H1 (cell line): ENCODE data around the gene TMEM272. TPM values are rescaled to one million over a fixed set of nuclear protein-coding genes. Genes with fewer than 3 reads are reported as not detected.
A peak's percentile ranks its signal among the peaks of the same experiment; 100 is the strongest.

ENCODE experiments used
- CTCF ChIA-PET: fragments of 300-600 bp; sonication (Branson Sonifier 250); formaldehyde crosslinking; loops from one replicate; lab custom pipeline; 2021; ENCODE audit not compliant: partially characterized antibody; lab: Charles Lee
- POLR2A ChIA-PET: fragments of 300-600 bp; sonication (Branson Sonifier 250); formaldehyde crosslinking; loops from one replicate; lab custom pipeline; 2021; ENCODE audit warnings: inconsistent platforms; ENCODE audit not compliant: partially characterized antibody; lab: Charles Lee
- DNase-seq, 2 experiments: peaks; one replicate each; pipeline versions ENCODE4 v3.0.0 to v3.0.0-alpha.2; 2010 to 2022; ENCODE audit warnings: low spot score in 2 of 2, low read depth in 1 of 2, mixed read lengths in 1 of 2
- FAIRE-seq: peaks from 2 replicates; lab custom pipeline; 2011; peaks lifted over from hg19 to GRCh38; lab: Jason Lieb, UNC
- H2AFZ ChIP-seq: 2 replicates; pipeline ENCODE4 v1.8.1; 2012; ENCODE audit warnings: low read length, inconsistent platforms
- H2AK5ac ChIP-seq: 2 replicates; pipeline ENCODE4 v1.6.1; 2013; ENCODE audit warnings: low read depth, low read length
- H2BK120ac ChIP-seq: replicated peaks from 2 replicates; pipeline ENCODE3; 2013; ENCODE audit warnings: low read depth, low read length, inconsistent platforms
- H2BK12ac ChIP-seq: 2 replicates; pipeline ENCODE4 v1.6.1; 2013; ENCODE audit warnings: low read depth, low read length
- H2BK15ac ChIP-seq: 2 replicates; pipeline ENCODE4 v1.6.1; 2013; ENCODE audit warnings: low read length
- H2BK20ac ChIP-seq: 2 replicates; pipeline ENCODE4 v1.6.1; 2013; ENCODE audit warnings: low read length
- H2BK5ac ChIP-seq: 2 replicates; pipeline ENCODE4 v1.6.1; 2013; ENCODE audit warnings: low read depth, low read length
- H3K14ac ChIP-seq: 2 replicates; pipeline ENCODE4 v1.6.1; 2013; ENCODE audit warnings: inconsistent platforms; ENCODE audit not compliant: insufficient read length
- H3K18ac ChIP-seq: 2 replicates; pipeline ENCODE4 v1.6.1; 2013; ENCODE audit warnings: low read length; ENCODE audit errors: extremely low read depth
- H3K23ac ChIP-seq: 2 replicates; pipeline ENCODE4 v1.6.1; 2013; ENCODE audit warnings: inconsistent platforms; ENCODE audit not compliant: insufficient read length
- H3K23me2 ChIP-seq: 2 replicates; pipeline ENCODE4 v1.6.1; 2013; ENCODE audit warnings: low read depth, low read length
- H3K27ac ChIP-seq: 2 replicates; pipeline ENCODE4 v1.6.1; 2011; ENCODE audit warnings: low read depth, low read length, inconsistent platforms
- H3K27me3 ChIP-seq, 4 experiments: replicated peaks in 1 of 4; 1 replicate in 1 of 4; 2 replicates in 3 of 4; pipeline versions ENCODE4 v1.6.1 to v1.8.1; 2011 to 2013; ENCODE audit warnings: low read length in 3 of 4, mild to moderate bottlenecking in 3 of 4, inconsistent platforms in 2 of 4, mixed read lengths in 2 of 4, moderate library complexity in 1 of 4; ENCODE audit not compliant: control insufficient read depth in 3 of 4, insufficient read depth in 3 of 4; ENCODE audit errors: extremely low read depth in 1 of 4
- H3K36me3 ChIP-seq, 4 experiments: 2 replicates each; pipeline versions ENCODE4 v1.6.1 to v1.8.1; 2011 to 2013; ENCODE audit warnings: mild to moderate bottlenecking in 4 of 4, low read length in 3 of 4, moderate library complexity in 2 of 4, control low read depth in 1 of 4, inconsistent platforms in 1 of 4; ENCODE audit not compliant: insufficient read depth in 4 of 4, control insufficient read depth in 2 of 4
- H3K4ac ChIP-seq: replicated peaks from 2 replicates; pipeline ENCODE3; 2013; ENCODE audit warnings: low read length, low read depth, mixed read lengths, inconsistent platforms; ENCODE audit not compliant: insufficient read length
- H3K4me1 ChIP-seq, 4 experiments: replicated peaks in 1 of 4; 1 replicate in 1 of 4; 2 replicates in 3 of 4; pipeline versions ENCODE4 v1.6.1 to v1.8.1; 2011 to 2013; ENCODE audit warnings: low read length in 3 of 4, inconsistent platforms in 2 of 4, mixed read lengths in 1 of 4; ENCODE audit not compliant: insufficient read depth in 4 of 4, control insufficient read depth in 3 of 4
- H3K4me2 ChIP-seq, 2 experiments: 2 replicates each; pipeline versions ENCODE4 v1.6.1 to v1.8.1; 2011 to 2013; ENCODE audit warnings: low read depth in 2 of 2, low read length in 2 of 2, control low read depth in 1 of 2, inconsistent platforms in 1 of 2, mild to moderate bottlenecking in 1 of 2; ENCODE audit not compliant: insufficient read depth in 1 of 2
- H3K4me3 ChIP-seq, 4 experiments: fragments of 200-600, 300-600 bp in 1 of 4; sonication (generic), shearing (Covaris generic), sonication (Bioruptor Twin) in 1 of 4; 2 replicates each; pipeline versions ENCODE4 v1.5.1 to v1.8.1; 2011 to 2016; ENCODE audit warnings: low read length in 4 of 4, low read depth in 3 of 4, control low read depth in 2 of 4, inconsistent platforms in 2 of 4, mild to moderate bottlenecking in 2 of 4, mixed read lengths in 1 of 4, moderate library complexity in 1 of 4; ENCODE audit not compliant: insufficient read depth in 2 of 4; ENCODE audit errors: extremely low read depth in 1 of 4
- H3K56ac ChIP-seq: replicated peaks from 2 replicates; pipeline ENCODE3; 2013; ENCODE audit warnings: low read depth, mild to moderate bottlenecking, mixed read lengths, low read length, inconsistent platforms; ENCODE audit not compliant: insufficient read length
- H3K79me1 ChIP-seq: 2 replicates; pipeline ENCODE4 v1.6.1; 2013; ENCODE audit warnings: low read depth, low read length, control low read depth
- H3K79me2 ChIP-seq, 2 experiments: 2 replicates each; pipeline versions ENCODE4 v1.6.1 to v1.8.1; 2012 to 2013; ENCODE audit warnings: low read length in 2 of 2, mild to moderate bottlenecking in 2 of 2, inconsistent platforms in 1 of 2; ENCODE audit not compliant: insufficient read depth in 2 of 2, control insufficient read depth in 1 of 2
- H3K9ac ChIP-seq, 4 experiments: replicated peaks in 1 of 4; 1 replicate in 1 of 4; 2 replicates in 3 of 4; pipeline versions ENCODE4 v1.6.1 to v1.8.1; 2011 to 2013; ENCODE audit warnings: low read depth in 3 of 4, low read length in 3 of 4, control low read depth in 2 of 4, mild to moderate bottlenecking in 2 of 4, moderate library complexity in 2 of 4, inconsistent platforms in 1 of 4; ENCODE audit errors: extremely low read depth in 1 of 4
- H3K9me3 ChIP-seq, 2 experiments: 2 replicates each; pipeline versions ENCODE4 v1.6.1 to v1.8.1; 2012 to 2013; ENCODE audit warnings: mild to moderate bottlenecking in 2 of 2, moderate library complexity in 2 of 2, control low read depth in 1 of 2, inconsistent platforms in 1 of 2, low read depth in 1 of 2, low read length in 1 of 2, mixed read lengths in 1 of 2; ENCODE audit not compliant: insufficient read depth in 2 of 2
- H4K20me1 ChIP-seq, 2 experiments: replicated peaks in 1 of 2; 2 replicates each; pipeline versions ENCODE3 to v1.8.1; 2011 to 2013; ENCODE audit warnings: inconsistent platforms in 2 of 2, low read length in 2 of 2, mild to moderate bottlenecking in 1 of 2; ENCODE audit not compliant: insufficient read depth in 2 of 2, control insufficient read depth in 1 of 2
- H4K5ac ChIP-seq: 2 replicates; pipeline ENCODE4 v1.6.1; 2013; ENCODE audit warnings: low read length, low read depth, mixed read lengths, inconsistent platforms; ENCODE audit not compliant: insufficient read length
- H4K8ac ChIP-seq: 2 replicates; pipeline ENCODE4 v1.8.0; 2013; ENCODE audit warnings: mild to moderate bottlenecking, moderate library complexity, low read length, inconsistent platforms; ENCODE audit not compliant: insufficient read depth; ENCODE audit errors: extremely low read depth
- H4K91ac ChIP-seq: replicated peaks from 2 replicates; pipeline ENCODE3; 2013; ENCODE audit warnings: low read length, mixed read lengths, inconsistent platforms; ENCODE audit not compliant: insufficient read length
- EP300 ChIP-seq, 2 experiments: IDR thresholded peaks; 1 replicate in 1 of 2; 2 replicates in 1 of 2; pipeline ENCODE4 v1.6.1; 2011 to 2012; ENCODE audit warnings: low read depth in 2 of 2, low read length in 2 of 2, mild to moderate bottlenecking in 2 of 2, borderline replicate concordance in 1 of 2, inconsistent platforms in 1 of 2, moderate library complexity in 1 of 2
- EZH2 ChIP-seq: fragments of 200-600 bp; sonication (generic); IDR thresholded peaks from 2 replicates; pipeline ENCODE4 v1.7.1; 2012; ENCODE audit warnings: low read depth, mild to moderate bottlenecking, moderate library complexity, low read length, inconsistent platforms; ENCODE audit not compliant: severe bottlenecking
- GABPA ChIP-seq: IDR thresholded peaks from 2 replicates; pipeline ENCODE4 v1.6.1; 2011; ENCODE audit warnings: mild to moderate bottlenecking, low read length, moderate library complexity, borderline replicate concordance; ENCODE audit not compliant: insufficient read depth
- RBBP5 ChIP-seq: IDR thresholded peaks from 2 replicates; pipeline ENCODE4 v1.7.1; 2012; ENCODE audit warnings: low read depth, mild to moderate bottlenecking, inconsistent platforms, low read length, moderate library complexity, borderline replicate concordance
- SAP30 ChIP-seq: fragments of 300-600 bp; sonication (generic); IDR thresholded peaks from 2 replicates; pipeline ENCODE4 v1.7.1; 2012; ENCODE audit warnings: low read length, moderate library complexity, mild to moderate bottlenecking, inconsistent platforms; ENCODE audit not compliant: insufficient read depth, insufficient replicate concordance
- WGBS, 2 experiments: shearing (Covaris generic) in 1 of 2; methylation state at CpG; one replicate each; pipeline versions ENCODE4 v1.1.6 to v1.1.7; 2013 to 2015; ENCODE audit warnings: low lambda C conversion rate in 2 of 2, mixed read lengths in 2 of 2, inconsistent platforms in 1 of 2, low coverage in 1 of 2, missing lambda C conversion rate in 1 of 2; ENCODE audit not compliant: insufficient replicate concordance in 2 of 2, insufficient coverage in 1 of 2, insufficient read length in 1 of 2; ENCODE audit errors: extremely low coverage in 1 of 2, missing lambda C conversion rate in 1 of 2; 5-methylcytosine and 5-hydroxymethylcytosine counted together
- polyA plus RNA-seq, 7 experiments: library from polyadenylated mRNA; depleted of rRNA in 3 of 7; stranded (reverse) in 5 of 7; unstranded in 2 of 7; fragments of >200 nt in 5 of 7; fragments of 200-250 nt in 2 of 7; gene quantifications; 1 replicate in 5 of 7; 2 replicates in 1 of 7; 4 replicates in 1 of 7; pipeline versions ENCODE4 v1.2.1 to v1.2.3, GENCODE V29; 2011 to 2013; ENCODE audit warnings: missing spikeins in 2 of 7, mixed read lengths in 2 of 7
- total RNA-seq: library from RNA; stranded (reverse); fragmentation: NEBNext Ultra II Directional; extraction: Animal tissue kit (Norgen Biotek cat#: 25700); gene quantifications from 2 replicates; pipeline ENCODE4 v1.2.1, GENCODE V29; 2021
- TF ChIP-seq, protein P1 (sequence below): IDR thresholded peaks from 2 replicates; pipeline ENCODE4 v1.6.1; 2012; ENCODE audit warnings: low read length, inconsistent platforms

The TMEM272 gene
- total and polyA plus RNA-seq, 2 of the 8 experiments (the other 6 are each of a cell fraction or from before 2014, with no cell fraction given), result 0.05 TPM; not detected in 1

DNA sequence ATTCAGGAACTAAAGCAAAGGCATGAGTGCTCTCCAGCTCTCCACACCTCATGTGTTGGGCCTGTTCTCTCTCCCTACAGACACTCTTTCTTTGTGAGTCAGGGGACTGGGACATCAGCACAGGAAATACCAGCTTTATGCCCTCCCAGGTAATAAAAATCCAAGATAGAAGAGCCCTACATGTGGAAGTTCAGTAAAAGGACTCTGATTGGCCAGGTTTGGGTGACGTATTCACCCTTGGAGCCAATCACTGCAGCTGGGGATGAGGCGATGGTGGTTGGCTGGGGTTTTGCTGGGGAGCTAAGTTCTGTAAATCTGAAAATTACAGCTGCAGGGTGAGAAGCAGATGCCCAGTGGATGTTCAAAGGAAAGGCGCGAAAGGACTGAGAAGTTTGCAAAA is 49.3 kb upstream of the TMEM272 start:
- DNase-seq, result no peak
- Histone ChIP-seq H2BK12ac (no peak overlapping the region), H3K4ac (no peak overlapping the region), H3K9ac (no peak overlapping the region), H4K20me1 (no peaks in the 10 kb centered on the region), H3K27ac (no peak overlapping the region), H3K4me2 (no peak overlapping the region), H2BK20ac (no peak overlapping the region), H3K36me3 (no peaks in the 10 kb centered on the region), H3K9me3 (no peaks in the 10 kb centered on the region), H4K8ac (no peak overlapping the region), H3K4me3 (no peak overlapping the region), H4K5ac (no peak overlapping the region), H3K23me2 (no peaks in the 10 kb centered on the region), H2AK5ac (no peak overlapping the region), H3K56ac (no peak overlapping the region), H3K79me1 (no peaks in the 10 kb centered on the region), H3K27me3 (no peaks in the 10 kb centered on the region), H2BK120ac (no peak overlapping the region), H3K4me1 (0 out of 7 replicates have a peak, but pooled peaks cover 0 to 4% (median 0%) of the 10 kb centered on the region in 4 experiments), H3K18ac (no peak overlapping the region), H4K91ac (no peak overlapping the region), H3K23ac (no peak overlapping the region), H2BK5ac (no peak overlapping the region), H3K79me2 (no peaks in the 10 kb centered on the region), H2BK15ac (no peak overlapping the region), H2AFZ (peak overlapping the region; percentile 92), H3K14ac (no peak overlapping the region)
- WGBS, 2 experiments, result 81% methylated on average over 4 of the region's 4 CpGs; no CpG with 5 or more reads in 1 of the 2 experiments
- CTCF ChIA-PET, result interaction anchor here (1.0 to 7.8 kb wide), 9 partner anchors 10 to 247 kb away, joined by 3 to 78 read pairs (median 15); partner anchors contain the start of genes NEK5 and TMEM272
- peak; percentile 32 for FAIRE-seq
- no peak for TF ChIP-seq EP300 (IDR thresholded peaks at IDR 0.05; ENCODE audit: borderline replicate concordance in 1 of 2, low read depth in 2 of 2, low read length in 2 of 2)
- TF ChIP-seq GABPA, result no peak
- TF ChIP-seq, protein P1, sequence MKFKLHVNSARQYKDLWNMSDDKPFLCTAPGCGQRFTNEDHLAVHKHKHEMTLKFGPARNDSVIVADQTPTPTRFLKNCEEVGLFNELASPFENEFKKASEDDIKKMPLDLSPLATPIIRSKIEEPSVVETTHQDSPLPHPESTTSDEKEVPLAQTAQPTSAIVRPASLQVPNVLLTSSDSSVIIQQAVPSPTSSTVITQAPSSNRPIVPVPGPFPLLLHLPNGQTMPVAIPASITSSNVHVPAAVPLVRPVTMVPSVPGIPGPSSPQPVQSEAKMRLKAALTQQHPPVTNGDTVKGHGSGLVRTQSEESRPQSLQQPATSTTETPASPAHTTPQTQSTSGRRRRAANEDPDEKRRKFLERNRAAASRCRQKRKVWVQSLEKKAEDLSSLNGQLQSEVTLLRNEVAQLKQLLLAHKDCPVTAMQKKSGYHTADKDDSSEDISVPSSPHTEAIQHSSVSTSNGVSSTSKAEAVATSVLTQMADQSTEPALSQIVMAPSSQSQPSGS, result no peak
- no peak for TF ChIP-seq SAP30
- TF ChIP-seq RBBP5, result no peak
- no peak for TF ChIP-seq EZH2
- POLR2A ChIA-PET, result no interaction called here
